HG03196 (cell line): ENCODE measurements around the gene SH3GL3.

Experiments
- ATAC-seq: cut with Tn5 transposase; IDR thresholded peaks from one replicate; pipeline ENCODE4 v1.9.1; 2021; ENCODE audit not compliant: unreplicated experiment

Gene SH3GL3

GRCh38 chr15:83658430-83659416 lies 211.6 kb downstream of the SH3GL3 start:
- ATAC-seq, result no peak

- ATAC-seq, result no peak
Measured at GRCh38 chr15:83659417-83659812, 212.3 kb downstream of the SH3GL3 start.

GRCh38 chr15:83665480-83665879 lies 218.3 kb downstream of the SH3GL3 start:
- ATAC-seq, result no peak
